Sigmoid colon (tissue), 7 donors: Measurements from ENCODE around the gene GTF3A. TPM values are rescaled to one million over a fixed set of nuclear protein-coding genes. Genes with fewer than 3 reads are reported as not detected.

Source experiments
- DNase-seq: peaks from one replicate; pipeline ENCODE4 v3.0.0-alpha.2; 2019
- H3K27ac ChIP-seq, 4 donors: fragments of 200-600 bp; sonication (generic); one replicate each; pipeline ENCODE4 v1.5.1; 2016 to 2019; ENCODE audit warnings: mild to moderate bottlenecking in 1 of 4
- H3K27me3 ChIP-seq, 3 donors: fragments of 200-600 bp; sonication (generic); one replicate each; pipeline ENCODE4 v1.5.1; 2019; ENCODE audit warnings: mild to moderate bottlenecking in 1 of 3
- H3K36me3 ChIP-seq, 4 donors: fragments of 200-600 bp; sonication (generic); one replicate each; pipeline ENCODE4 v1.5.1; 2016 to 2019
- H3K4me1 ChIP-seq, 4 donors: fragments of 200-600 bp; sonication (generic); one replicate each; pipeline ENCODE4 v1.5.1; 2017 to 2019
- H3K4me3 ChIP-seq, 4 donors: fragments of 200-600 bp; sonication (generic); one replicate each; pipeline ENCODE4 v1.5.1; 2017 to 2019; ENCODE audit warnings: mild to moderate bottlenecking in 2 of 4, moderate library complexity in 1 of 4
- H3K9me3 ChIP-seq, 4 donors: fragments of 200-600 bp in 3 of 4; sonication (generic) in 3 of 4; one replicate each; pipeline versions ENCODE4 v1.5.1 to v1.6.1; 2013 to 2019
- EP300 ChIP-seq, 4 donors: sonication (generic); formaldehyde crosslinking; IDR thresholded peaks; one replicate each; pipeline ENCODE4 v1.6.1; 2017; ENCODE audit warnings: antibody characterized with exemption in 4 of 4
- POLR2A ChIP-seq, 2 donors: fragments of 450-650 bp; IDR thresholded peaks; one replicate each; pipeline ENCODE4 v1.6.1; 2016; ENCODE audit warnings: antibody characterized with exemption in 2 of 2, mild to moderate bottlenecking in 2 of 2, moderate library complexity in 2 of 2
- POLR2AphosphoS5 ChIP-seq, 4 donors: sonication (generic); formaldehyde crosslinking; IDR thresholded peaks; one replicate each; pipeline ENCODE4 v1.6.1; 2017; ENCODE audit warnings: antibody characterized with exemption in 4 of 4
- WGBS, 2 donors: extraction: QIAGEN DNeasy Blood & Tissue Kit; methylation state at CpG; one replicate each; pipeline ENCODE4 v1.1.7; 2013; 5-methylcytosine and 5-hydroxymethylcytosine counted together
- intact Hi-C: fragments of 100-400 bp; cut with DNase I; formaldehyde crosslinking; loops from one replicate; pipeline ENCODE4 v1.15.1; 2023
- polyA plus RNA-seq, 3 donors: library from polyadenylated mRNA; stranded (reverse); fragments of 200-250 nt; gene quantifications; one replicate each; pipeline ENCODE4 v1.2.3, GENCODE V29; 2013
- total RNA-seq, 4 donors: library from RNA; depleted of rRNA; stranded (reverse); fragments of >200 nt; gene quantifications; one replicate each; pipeline ENCODE4 v1.1.0, GENCODE V29; 2016
- TF ChIP-seq, protein P1 (sequence below), 4 experiments: fragments of 450-650 bp in 3 of 4; fragments of 200-600 bp in 1 of 4; IDR thresholded peaks; one replicate each; pipeline ENCODE4 v1.5.1; 2016 to 2019; ENCODE audit warnings: antibody characterized with exemption in 4 of 4, mild to moderate bottlenecking in 3 of 4, moderate library complexity in 2 of 4
- donor health status: healthy with polysubstance abuse.
- donor health status: Bipolar disorder and iron deficiency.
- donor health status: healthy.

Gene GTF3A
- total and polyA plus RNA-seq, 7 donors, result 76.3 to 172 (median 135) TPM

DNA sequence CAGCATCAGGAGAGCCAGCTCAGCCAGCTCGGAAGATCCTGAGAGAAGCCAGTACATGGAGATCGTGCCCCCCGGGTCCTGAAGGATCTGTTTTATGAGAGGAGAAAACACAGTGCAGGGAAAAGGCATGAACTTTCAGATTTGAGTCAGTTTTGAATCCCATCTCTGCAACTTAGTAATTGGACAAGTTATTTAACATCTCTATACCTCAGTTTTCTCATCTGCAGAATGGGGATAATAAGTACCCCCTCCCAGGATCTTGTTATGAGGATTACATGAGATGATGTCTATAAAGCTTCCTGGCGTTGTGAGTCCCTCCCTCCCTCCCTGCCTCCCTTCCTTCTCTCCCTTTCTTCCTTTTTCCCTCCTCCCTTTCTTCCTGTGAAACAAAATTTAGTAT is 40.1 kb upstream of the GTF3A start:
- H3K36me3 ChIP-seq, result no peaks in the 10 kb centered on the region
- WGBS, 2 donors, result 85 to 88% methylated on average over 4 of the region's 4 CpGs
- H3K4me1 ChIP-seq, result no peaks in the 10 kb centered on the region
- no peaks in the 10 kb centered on the region for H3K9me3 ChIP-seq
- no peak for TF ChIP-seq EP300 (IDR thresholded peaks at IDR 0.05)
- no peak for TF ChIP-seq POLR2AphosphoS5 (IDR thresholded peaks at IDR 0.05)
- TF ChIP-seq POLR2A (IDR thresholded peaks at IDR 0.05), result no peak
- TF ChIP-seq, protein P1, sequence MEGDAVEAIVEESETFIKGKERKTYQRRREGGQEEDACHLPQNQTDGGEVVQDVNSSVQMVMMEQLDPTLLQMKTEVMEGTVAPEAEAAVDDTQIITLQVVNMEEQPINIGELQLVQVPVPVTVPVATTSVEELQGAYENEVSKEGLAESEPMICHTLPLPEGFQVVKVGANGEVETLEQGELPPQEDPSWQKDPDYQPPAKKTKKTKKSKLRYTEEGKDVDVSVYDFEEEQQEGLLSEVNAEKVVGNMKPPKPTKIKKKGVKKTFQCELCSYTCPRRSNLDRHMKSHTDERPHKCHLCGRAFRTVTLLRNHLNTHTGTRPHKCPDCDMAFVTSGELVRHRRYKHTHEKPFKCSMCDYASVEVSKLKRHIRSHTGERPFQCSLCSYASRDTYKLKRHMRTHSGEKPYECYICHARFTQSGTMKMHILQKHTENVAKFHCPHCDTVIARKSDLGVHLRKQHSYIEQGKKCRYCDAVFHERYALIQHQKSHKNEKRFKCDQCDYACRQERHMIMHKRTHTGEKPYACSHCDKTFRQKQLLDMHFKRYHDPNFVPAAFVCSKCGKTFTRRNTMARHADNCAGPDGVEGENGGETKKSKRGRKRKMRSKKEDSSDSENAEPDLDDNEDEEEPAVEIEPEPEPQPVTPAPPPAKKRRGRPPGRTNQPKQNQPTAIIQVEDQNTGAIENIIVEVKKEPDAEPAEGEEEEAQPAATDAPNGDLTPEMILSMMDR (IDR thresholded peaks at IDR 0.05), result no peak
- H3K4me3 ChIP-seq, result no peak overlapping the region
- peaks cover 0 to 13% (median 0%) of the 10 kb centered on the region in 3 donors for H3K27me3 ChIP-seq
- DNase-seq, result no peak
- intact Hi-C loops, result no loop called here
- no peak overlapping the region for H3K27ac ChIP-seq

DNA sequence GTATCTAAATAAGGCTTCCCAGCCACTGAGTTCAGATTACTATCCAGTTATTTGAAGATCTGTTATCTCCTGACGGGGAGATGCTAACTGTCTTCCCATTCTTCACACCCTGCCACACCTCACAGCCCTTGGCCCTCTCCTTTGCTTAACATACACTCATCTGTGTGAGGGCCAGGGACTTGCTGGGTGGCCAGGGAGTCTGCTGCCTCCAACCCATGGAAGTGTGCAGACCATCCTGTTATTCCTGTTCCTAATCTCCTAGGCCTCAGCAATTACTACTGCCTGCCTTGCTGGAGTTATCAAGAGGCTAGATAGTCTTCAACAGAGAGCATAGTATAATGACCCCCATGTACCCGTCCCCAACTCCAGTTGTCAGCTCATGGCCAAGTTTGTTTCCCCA is 36.2 kb upstream of the GTF3A start:
- intact Hi-C loops, result no loop called here
- 68 to 85% methylated on average over 2 of the region's 2 CpGs for WGBS, 2 donors
- Histone ChIP-seq H3K4me3 (no peak overlapping the region), H3K4me1 (no peaks in the 10 kb centered on the region), H3K36me3 (no peaks in the 10 kb centered on the region), H3K27me3 (peaks cover 0 to 2% (median 0%) of the 10 kb centered on the region in 3 donors), H3K27ac (no peak overlapping the region), H3K9me3 (no peaks in the 10 kb centered on the region)
- TF ChIP-seq POLR2AphosphoS5 (IDR thresholded peaks at IDR 0.05), result no peak
- TF ChIP-seq, protein P1 (IDR thresholded peaks at IDR 0.05), result no peak
- TF ChIP-seq POLR2A (IDR thresholded peaks at IDR 0.05), result no peak
- TF ChIP-seq EP300 (IDR thresholded peaks at IDR 0.05), result no peak
- no peak for DNase-seq

DNA sequence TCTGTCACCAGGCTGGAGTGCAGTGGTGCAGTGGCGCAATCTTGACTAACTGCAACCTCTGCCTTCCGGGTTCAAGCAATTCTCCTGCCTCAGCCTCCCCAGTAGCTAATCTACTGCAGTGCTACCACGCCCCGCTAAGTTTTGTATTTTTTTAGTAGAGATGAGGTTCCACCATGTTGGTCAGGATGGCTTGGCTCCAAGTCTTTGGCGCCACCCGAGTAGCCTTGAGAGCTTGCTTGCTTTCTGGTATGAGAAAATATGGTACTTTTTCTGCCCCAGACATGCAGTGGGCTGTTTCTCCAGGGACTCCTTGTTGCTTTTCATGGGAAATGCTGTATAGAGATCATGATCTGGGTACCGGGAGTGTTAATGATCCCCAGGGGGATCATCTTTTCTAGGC is 34.5 kb upstream of the GTF3A start:
- Histone ChIP-seq H3K27me3 (peaks cover 0 to 1% (median 0%) of the 10 kb centered on the region in 3 donors), H3K4me3 (no peak overlapping the region), H3K27ac (no peak overlapping the region), H3K9me3 (no peaks in the 10 kb centered on the region), H3K36me3 (no peaks in the 10 kb centered on the region), H3K4me1 (no peaks in the 10 kb centered on the region)
- no peak for DNase-seq
- TF ChIP-seq, protein P1 (IDR thresholded peaks at IDR 0.05), result no peak
- TF ChIP-seq EP300 (IDR thresholded peaks at IDR 0.05) (no peak), POLR2AphosphoS5 (IDR thresholded peaks at IDR 0.05) (no peak), POLR2A (IDR thresholded peaks at IDR 0.05) (no peak)
- intact Hi-C loops, result no loop called here
- WGBS, 2 donors, result 92 to 93% methylated on average over 7 of the region's 7 CpGs

DNA sequence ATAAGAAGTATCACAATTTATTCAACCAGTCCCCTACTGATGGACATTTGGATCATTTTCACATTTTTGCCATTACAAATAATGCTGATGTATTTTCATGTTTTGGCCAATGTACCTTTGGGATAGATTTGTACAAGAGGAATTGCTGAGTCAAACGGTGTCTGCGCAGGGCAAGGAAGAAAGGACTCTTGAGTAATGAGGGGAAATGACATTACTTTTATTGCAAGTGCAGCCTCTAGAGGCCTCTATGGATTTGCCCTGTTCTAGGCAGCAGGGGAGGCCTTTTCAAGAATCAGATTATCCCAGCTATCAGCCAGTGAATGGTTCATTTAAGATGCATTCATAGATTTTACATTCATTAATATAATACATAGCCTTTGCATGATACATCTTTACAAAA is 32.9 kb upstream of the GTF3A start:
- DNase-seq, result no peak
- H3K36me3 ChIP-seq, result no peaks in the 10 kb centered on the region
- WGBS, 2 donors, result 57 to 71% methylated on average over 2 of the region's 2 CpGs
- no peaks in the 10 kb centered on the region for H3K4me1 ChIP-seq
- no peak overlapping the region for H3K27ac ChIP-seq
- peaks cover 0 to 5% (median 0%) of the 10 kb centered on the region in 3 donors for H3K27me3 ChIP-seq
- H3K4me3 ChIP-seq, result no peak overlapping the region
- TF ChIP-seq EP300 (IDR thresholded peaks at IDR 0.05) (no peak), POLR2AphosphoS5 (IDR thresholded peaks at IDR 0.05) (no peak), POLR2A (IDR thresholded peaks at IDR 0.05) (no peak)
- TF ChIP-seq, protein P1 (IDR thresholded peaks at IDR 0.05), result no peak
- H3K9me3 ChIP-seq, result no peaks in the 10 kb centered on the region
- intact Hi-C loops, result no loop called here

DNA sequence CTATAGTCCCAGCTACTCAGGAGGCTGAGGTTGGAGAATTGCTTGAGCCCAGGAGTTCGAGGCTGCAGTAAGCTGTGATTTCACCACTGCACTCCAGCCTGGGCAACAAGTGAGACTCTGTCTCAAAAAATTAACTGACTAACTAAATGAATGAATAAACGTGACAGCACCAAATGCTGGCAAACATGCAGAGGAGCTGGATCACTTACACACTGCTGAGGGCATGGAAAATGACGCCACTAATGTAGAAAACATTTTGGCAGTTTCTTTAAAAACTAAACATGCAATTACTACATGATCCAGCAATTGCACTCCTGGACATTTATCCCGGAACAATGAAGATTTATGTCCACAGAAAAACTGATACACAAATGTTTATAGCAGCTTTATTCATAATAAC is 31.3 kb upstream of the GTF3A start:
- no peaks in the 10 kb centered on the region for H3K9me3 ChIP-seq
- no peak overlapping the region for H3K4me3 ChIP-seq
- H3K4me1 ChIP-seq, result no peaks in the 10 kb centered on the region
- no peaks in the 10 kb centered on the region for H3K36me3 ChIP-seq
- 68 to 77% methylated on average over 4 of the region's 4 CpGs for WGBS, 2 donors
- intact Hi-C loops, result no loop called here
- no peak overlapping the region for H3K27ac ChIP-seq
- TF ChIP-seq POLR2A (IDR thresholded peaks at IDR 0.05), result no peak
- TF ChIP-seq, protein P1 (IDR thresholded peaks at IDR 0.05), result no peak
- TF ChIP-seq POLR2AphosphoS5 (IDR thresholded peaks at IDR 0.05), result no peak
- no peak for TF ChIP-seq EP300 (IDR thresholded peaks at IDR 0.05)
- H3K27me3 ChIP-seq, result peaks cover 0 to 5% (median 0%) of the 10 kb centered on the region in 3 donors
- DNase-seq, result no peak
